HepG2 (cell line): ENCODE data around the gene PDCD2. TPM values are rescaled to one million over a fixed set of nuclear protein-coding genes. Genes with fewer than 3 reads are reported as not detected.
A peak's percentile ranks its signal among the peaks of the same experiment; 100 is the strongest.

Experiments
- CAMTA2 ChIP-seq: sonication (generic); formaldehyde crosslinking; IDR thresholded peaks from 2 replicates; pipeline ENCODE4 v1.4.0; 2020; ENCODE audit warnings: mild to moderate bottlenecking, missing genetic modification reagents, borderline replicate concordance
- DZIP1 ChIP-seq: sonication (generic); formaldehyde crosslinking; IDR thresholded peaks from 2 replicates; pipeline ENCODE4 v1.5.0; 2020; ENCODE audit warnings: mild to moderate bottlenecking, missing genetic modification reagents
- FOSL1 ChIP-seq: sonication (generic); formaldehyde crosslinking; IDR thresholded peaks from 2 replicates; pipeline ENCODE4 v1.9.0; 2021; ENCODE audit warnings: missing genetic modification reagents, borderline replicate concordance
- FOXO4 ChIP-seq: sonication (generic); formaldehyde crosslinking; conservative IDR thresholded peaks from 2 replicates; pipeline ENCODE4 v1.8.1; 2023; ENCODE audit warnings: missing genetic modification reagents
- HDAC2 ChIP-seq: sonication (generic); formaldehyde crosslinking; IDR thresholded peaks from 2 replicates; pipeline ENCODE4 v1.4.0; 2020; ENCODE audit warnings: missing genetic modification reagents
- KLF15 ChIP-seq: sonication (generic); formaldehyde crosslinking; IDR thresholded peaks from 2 replicates; pipeline ENCODE4 v1.8.1; 2023; ENCODE audit warnings: borderline replicate concordance, mild to moderate bottlenecking, inconsistent platforms, missing genetic modification reagents, mixed read lengths
- NONO ChIP-seq, 2 experiments: fragments of 450-650 bp in 1 of 2; sonication (generic) in 1 of 2; formaldehyde crosslinking in 1 of 2; IDR thresholded peaks in 1 of 2; conservative IDR thresholded peaks in 1 of 2; 2 replicates each; pipeline versions ENCODE4 v1.6.1 to v1.8.0; 2017 to 2022; ENCODE audit warnings: mild to moderate bottlenecking in 1 of 2, missing genetic modification reagents in 1 of 2, moderate library complexity in 1 of 2
- PPARG ChIP-seq: conservative IDR thresholded peaks from 2 replicates; pipeline ENCODE4 v1.6.1; 2016; ENCODE audit warnings: missing biosample characterization, missing genetic modification reagents
- PRPF4 ChIP-seq: fragments of 200-400 bp; formaldehyde crosslinking; IDR thresholded peaks from 2 replicates; pipeline ENCODE4 v1.6.1; 2016; ENCODE audit warnings: low read length, low read depth; ENCODE audit not compliant: poor library complexity, severe bottlenecking
- ZHX2 ChIP-seq, 2 experiments: sonication (generic) in 1 of 2; formaldehyde crosslinking in 1 of 2; IDR thresholded peaks; 2 replicates each; pipeline versions ENCODE4 v1.6.1 to v1.9.0; 2014 to 2022; ENCODE audit warnings: antibody characterized with exemption in 1 of 2, borderline replicate concordance in 1 of 2, inconsistent platforms in 1 of 2, low read depth in 1 of 2, missing genetic modification reagents in 1 of 2
- ZNF75D ChIP-seq: sonication (generic); formaldehyde crosslinking; IDR thresholded peaks from 2 replicates; pipeline ENCODE4 v1.8.1; 2023; ENCODE audit warnings: missing genetic modification reagents, mild to moderate bottlenecking, borderline replicate concordance
- ZNF816 ChIP-seq: sonication (generic); formaldehyde crosslinking; IDR thresholded peaks from 2 replicates; pipeline ENCODE4 v1.8.0; 2022; ENCODE audit warnings: missing genetic modification reagents, mild to moderate bottlenecking, borderline replicate concordance
- polyA plus RNA-seq, 8 experiments: library from polyadenylated mRNA; depleted of rRNA in 3 of 8; stranded (reverse) in 7 of 8; unstranded in 1 of 8; fragments of >200 nt; fragmentation: Illumina TruSeq in 4 of 8; extraction: Trizol in 4 of 8; gene quantifications; 2 replicates each; pipeline versions ENCODE4 v1.2.1 to v1.2.3, GENCODE V29; 2011 to 2016; ENCODE audit warnings: low read depth in 4 of 8, missing spikeins in 1 of 8, mixed read lengths in 1 of 8; ENCODE audit not compliant: insufficient read depth in 1 of 8
- total RNA-seq, 5 experiments: library from RNA; depleted of rRNA; stranded (reverse); fragments of >200 nt; fragmentation: Illumina TruSeq; extraction: Trizol; gene quantifications; 2 replicates each; pipeline ENCODE4 v1.2.3, GENCODE V29; 2016; ENCODE audit warnings: low read depth in 1 of 5
- TF ChIP-seq, protein P1 (sequence below): sonication (generic); formaldehyde crosslinking; IDR thresholded peaks from 2 replicates; pipeline ENCODE4 v1.5.1; 2020; ENCODE audit warnings: mild to moderate bottlenecking, missing genetic modification reagents, moderate library complexity
- TF ChIP-seq, protein P2 (sequence below): sonication (generic); formaldehyde crosslinking; IDR thresholded peaks from 2 replicates; pipeline ENCODE4 v1.4.0; 2020; ENCODE audit warnings: mild to moderate bottlenecking, missing genetic modification reagents

PDCD2 gene
- total and polyA plus RNA-seq, 2 of the 13 experiments (the other 11 are each of a cell fraction or from before 2014, with no cell fraction given): 83.6 to 133 TPM

GRCh38 chr6:170552765-170553533 is 31.5 kb downstream of the PDCD2 start, which contains the start of gene PSMB1 (continued):
- TF ChIP-seq PPARG (CRISPR knock-in tag) (peak; percentile 71; the same call in 1 of the 2 replicates), CAMTA2 (CRISPR knock-in tag) (no peak; the same call in 1 of the 2 replicates), PRPF4 (no peak), FOXO4 (CRISPR knock-in tag) (0 out of 2 replicates have a peak, but pooled peaks have one; percentile 93), ZNF816 (CRISPR knock-in tag) (no peak), ZHX2 (IDR thresholded peaks at IDR 0.05; ENCODE audit: low read depth) (peak; percentile 98), ZHX2 (CRISPR knock-in tag; IDR thresholded peaks at IDR 0.05; ENCODE audit: borderline replicate concordance) (0 out of 2 replicates have a peak, but pooled peaks have one; percentile 11), DZIP1 (CRISPR knock-in tag) (peak; percentile 83; the same call in 1 of the 2 replicates), KLF15 (no peak), HDAC2 (CRISPR knock-in tag) (peak; percentile 71), NONO (IDR thresholded peaks at IDR 0.05) (no peak), NONO (CRISPR knock-in tag; conservative IDR thresholded peaks at IDR 0.05) (peak; percentile 86), FOSL1 (CRISPR knock-in tag) (no peak), ZNF75D (CRISPR knock-in tag) (no peak)
- TF ChIP-seq, protein P1, sequence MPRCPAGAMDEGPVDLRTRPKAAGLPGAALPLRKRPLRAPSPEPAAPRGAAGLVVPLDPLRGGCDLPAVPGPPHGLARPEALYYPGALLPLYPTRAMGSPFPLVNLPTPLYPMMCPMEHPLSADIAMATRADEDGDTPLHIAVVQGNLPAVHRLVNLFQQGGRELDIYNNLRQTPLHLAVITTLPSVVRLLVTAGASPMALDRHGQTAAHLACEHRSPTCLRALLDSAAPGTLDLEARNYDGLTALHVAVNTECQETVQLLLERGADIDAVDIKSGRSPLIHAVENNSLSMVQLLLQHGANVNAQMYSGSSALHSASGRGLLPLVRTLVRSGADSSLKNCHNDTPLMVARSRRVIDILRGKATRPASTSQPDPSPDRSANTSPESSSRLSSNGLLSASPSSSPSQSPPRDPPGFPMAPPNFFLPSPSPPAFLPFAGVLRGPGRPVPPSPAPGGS (CRISPR knock-in tag): peak; percentile 98; the same call in 1 of the 2 replicates
- TF ChIP-seq, protein P2, sequence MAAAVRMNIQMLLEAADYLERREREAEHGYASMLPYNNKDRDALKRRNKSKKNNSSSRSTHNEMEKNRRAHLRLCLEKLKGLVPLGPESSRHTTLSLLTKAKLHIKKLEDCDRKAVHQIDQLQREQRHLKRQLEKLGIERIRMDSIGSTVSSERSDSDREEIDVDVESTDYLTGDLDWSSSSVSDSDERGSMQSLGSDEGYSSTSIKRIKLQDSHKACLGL: peak; percentile 85; the same call in 1 of the 2 replicates
